GM19324 (cell line): ENCODE data around the gene TRIP6.
A peak's percentile ranks its signal among the peaks of the same experiment; 100 is the strongest.
"Not testable (repeated sequence)": the region's sequence is repeated elsewhere in the genome, so short reads cannot be mapped to it uniquely, and the experiment has no call there.

Experiments used
- ATAC-seq: cut with Tn5 transposase; IDR thresholded peaks from one replicate; pipeline ENCODE4 v1.9.1; 2021; ENCODE audit warnings: mild to moderate bottlenecking, moderate library complexity; ENCODE audit not compliant: unreplicated experiment, low FRiP score

Gene TRIP6

GRCh38 chr7:100836812-100837098 is 30.4 kb upstream of the TRIP6 start:
- no peak for ATAC-seq

GRCh38 chr7:100837099-100837836 is 29.9 kb upstream of the TRIP6 start:
- peak; percentile 83 for ATAC-seq

DNA sequence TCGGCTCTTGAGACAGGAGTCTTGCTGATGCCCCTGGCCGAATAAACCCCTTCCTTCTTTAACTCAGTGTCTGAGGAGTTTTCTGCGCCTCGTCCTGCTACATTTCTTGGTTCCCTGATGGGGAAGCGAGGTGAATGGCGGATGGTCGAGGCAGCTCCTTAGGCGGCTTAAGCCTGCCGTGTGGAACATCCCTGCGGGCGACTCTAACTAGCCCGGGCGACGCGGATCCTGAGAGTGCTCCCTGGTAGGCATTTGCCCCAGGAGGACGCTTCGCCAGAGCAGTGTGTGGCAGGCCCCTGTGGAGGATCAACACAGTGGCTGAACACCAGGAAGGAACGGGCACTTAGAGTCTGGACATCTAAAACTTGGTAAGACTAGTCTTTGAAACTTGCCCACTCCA is 27.8 kb upstream of the TRIP6 start:
- ATAC-seq, result no peak

GRCh38 chr7:100840470-100841100 is 26.6 kb upstream of the TRIP6 start:
- ATAC-seq, result no peak

DNA sequence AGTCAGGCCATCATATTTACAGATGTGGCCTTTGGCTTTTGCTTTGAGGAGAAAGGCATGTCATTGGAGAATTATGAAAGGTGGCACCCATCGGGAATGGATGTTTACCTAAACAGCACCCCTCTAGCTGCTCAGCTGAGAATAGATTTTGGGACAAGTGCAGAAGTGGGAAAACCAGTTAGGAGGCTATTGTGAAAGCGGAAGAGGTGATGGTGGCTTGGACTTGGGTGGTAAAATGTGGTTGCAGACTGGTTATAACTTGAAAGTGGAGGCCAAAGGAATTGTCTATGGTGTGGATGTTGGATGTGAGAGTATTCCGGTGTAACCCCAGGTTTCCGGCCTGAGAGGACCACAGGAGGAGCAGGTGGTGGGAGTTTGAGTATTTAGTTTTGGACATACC is 19.8 kb upstream of the TRIP6 start:
- no peak for ATAC-seq

DNA sequence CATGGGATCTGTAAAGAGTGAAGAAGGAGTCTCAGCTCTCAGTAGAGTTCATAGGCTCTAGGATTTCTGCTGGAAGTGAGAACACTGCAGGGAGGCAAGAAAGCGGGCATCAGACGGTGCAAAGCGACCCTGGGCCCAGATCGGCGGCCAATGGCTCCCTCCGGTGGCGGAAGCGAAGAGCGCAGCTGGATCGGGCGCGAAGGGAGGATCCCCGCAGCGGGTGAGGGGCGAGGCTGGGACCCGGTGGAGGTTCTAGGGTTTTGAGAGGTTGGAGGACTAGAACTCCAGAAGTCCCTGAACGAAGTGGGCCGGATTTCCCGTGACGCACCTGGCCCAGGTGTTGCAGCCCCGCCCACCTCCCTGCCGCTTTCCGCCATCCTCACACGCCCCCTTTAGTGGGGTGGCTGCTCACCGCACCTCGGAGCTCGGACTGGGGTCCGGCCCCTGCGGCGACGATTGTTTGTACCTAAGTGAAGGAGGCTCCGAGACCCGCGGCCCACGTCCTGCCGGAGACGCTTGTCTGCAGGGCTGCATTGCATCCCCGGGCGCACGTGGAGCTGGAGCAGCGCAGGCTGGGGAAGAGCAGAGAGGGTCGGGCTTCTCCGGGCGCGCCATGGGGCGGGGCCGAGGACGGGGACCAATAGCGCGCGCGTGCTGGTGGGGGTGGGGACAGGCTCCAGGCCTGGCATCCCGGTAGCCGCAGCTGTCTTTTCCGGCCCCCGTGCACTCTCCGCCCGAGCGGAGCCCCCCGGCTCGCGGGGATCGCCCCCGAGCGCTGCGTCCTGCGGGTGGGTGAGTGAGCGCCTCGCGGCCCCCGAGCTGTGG is 14.9 kb upstream of the TRIP6 start, which contains the start of gene SLC12A9:
Gene SLC12A9 (plus strand): TSS at position 666 of the 825 bp plus-strand sequence. CDS start 1,485 bp downstream, outside the sequence.
- ATAC-seq, result peak; percentile 91

DNA sequence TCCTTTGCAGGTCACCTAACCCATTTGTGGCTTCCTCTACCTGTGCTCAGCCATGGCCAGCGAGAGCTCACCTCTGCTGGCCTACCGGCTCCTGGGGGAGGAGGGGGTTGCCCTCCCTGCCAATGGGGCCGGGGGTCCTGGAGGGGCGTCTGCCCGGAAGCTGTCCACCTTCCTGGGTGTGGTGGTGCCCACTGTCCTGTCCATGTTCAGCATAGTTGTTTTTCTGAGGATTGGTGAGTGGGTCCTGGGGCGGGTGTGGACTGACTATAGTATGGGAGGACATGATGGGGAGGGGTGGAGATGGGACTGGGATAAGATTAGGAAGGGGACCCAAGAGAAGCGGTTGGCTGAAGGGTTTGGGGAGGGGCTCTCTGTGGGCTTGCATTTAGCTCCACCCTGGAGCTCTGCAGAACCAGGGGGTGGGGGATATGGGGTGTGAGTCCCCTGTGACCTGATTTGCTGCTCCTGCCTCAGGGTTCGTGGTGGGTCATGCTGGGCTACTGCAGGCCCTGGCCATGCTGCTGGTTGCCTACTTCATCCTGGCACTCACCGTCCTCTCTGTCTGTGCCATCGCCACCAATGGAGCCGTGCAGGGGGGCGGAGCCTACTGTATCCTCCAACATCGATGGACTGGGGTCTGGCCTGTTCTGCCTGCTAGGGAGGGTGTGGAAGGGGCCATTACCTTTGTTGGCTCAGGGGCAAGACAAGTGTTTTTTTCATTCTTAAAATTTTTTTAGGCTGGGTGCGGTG is 12.9 kb upstream of the TRIP6 start:
- no peak for ATAC-seq

- ATAC-seq, result not testable (repeated sequence)
Observed at GRCh38 chr7:100854899-100855298, 12.3 kb upstream of the TRIP6 start.

DNA sequence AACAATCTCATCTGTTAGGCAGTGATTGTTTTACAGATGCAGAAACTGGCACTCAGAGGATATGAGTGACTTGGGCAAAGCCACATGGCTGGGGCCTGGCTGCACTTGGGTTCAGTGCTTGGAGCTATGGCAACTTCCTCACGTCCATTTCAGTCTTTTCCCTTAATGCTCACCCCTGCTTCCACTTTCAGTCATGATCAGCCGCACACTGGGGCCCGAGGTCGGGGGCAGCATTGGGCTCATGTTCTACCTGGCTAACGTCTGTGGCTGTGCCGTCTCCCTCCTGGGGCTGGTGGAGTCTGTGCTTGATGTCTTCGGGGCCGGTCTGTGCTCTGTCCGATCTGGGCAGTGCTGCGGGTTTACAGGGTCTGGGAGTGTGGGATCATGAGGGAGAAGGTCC is 11.7 kb upstream of the TRIP6 start:
- no peak for ATAC-seq

DNA sequence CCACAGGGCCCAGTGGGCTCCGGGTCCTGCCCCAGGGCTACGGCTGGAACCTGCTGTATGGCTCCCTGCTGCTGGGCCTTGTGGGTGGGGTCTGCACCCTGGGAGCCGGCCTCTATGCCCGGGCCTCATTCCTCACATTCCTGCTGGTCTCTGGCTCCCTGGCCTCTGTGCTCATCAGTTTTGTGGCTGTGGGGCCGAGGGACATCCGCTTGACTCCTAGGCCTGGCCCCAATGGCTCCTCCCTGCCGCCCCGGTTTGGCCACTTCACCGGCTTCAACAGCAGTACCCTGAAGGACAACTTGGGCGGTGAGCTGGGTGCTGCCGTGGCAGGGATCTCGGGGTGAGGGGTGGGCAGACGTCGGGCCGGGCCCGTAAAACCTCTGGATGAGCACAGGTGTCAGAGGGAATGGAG is 10.3 kb upstream of the TRIP6 start:
- no peak for ATAC-seq

- no peak for ATAC-seq
Observed at GRCh38 chr7:100859856-100860255, 7.3 kb upstream of the TRIP6 start.

GRCh38 chr7:100860702-100861615 is 6.2 kb upstream of the TRIP6 start:
- ATAC-seq, result no peak

GRCh38 chr7:100861616-100861985 is 5.6 kb upstream of the TRIP6 start:
- no peak for ATAC-seq

DNA sequence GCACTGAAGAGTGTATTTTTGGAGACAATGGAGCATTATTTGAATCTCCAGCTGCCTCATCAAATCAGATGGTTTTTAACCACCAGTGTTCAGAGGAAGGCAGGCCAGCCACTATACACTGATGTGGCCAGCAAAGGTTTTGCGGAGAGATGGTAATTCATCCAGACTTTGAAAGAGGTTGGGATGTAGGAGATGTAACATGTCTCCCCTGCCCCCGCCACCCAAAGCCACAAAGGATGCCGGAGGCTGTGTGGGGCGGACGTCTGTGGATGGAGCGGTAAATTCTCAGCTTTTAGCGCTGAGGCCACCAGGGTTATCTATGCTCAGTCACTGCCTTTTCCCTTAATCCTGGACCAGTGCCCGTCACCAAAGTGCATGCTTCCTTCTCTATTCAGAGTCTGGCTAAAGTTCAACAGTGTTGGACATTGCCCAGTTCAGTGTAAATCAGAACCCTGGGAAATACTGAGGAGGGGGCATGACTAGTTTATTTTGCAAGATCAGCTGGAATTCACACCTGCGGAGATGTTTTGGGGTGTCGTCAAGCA is 3.7 kb upstream of the TRIP6 start:
- no peak for ATAC-seq

DNA sequence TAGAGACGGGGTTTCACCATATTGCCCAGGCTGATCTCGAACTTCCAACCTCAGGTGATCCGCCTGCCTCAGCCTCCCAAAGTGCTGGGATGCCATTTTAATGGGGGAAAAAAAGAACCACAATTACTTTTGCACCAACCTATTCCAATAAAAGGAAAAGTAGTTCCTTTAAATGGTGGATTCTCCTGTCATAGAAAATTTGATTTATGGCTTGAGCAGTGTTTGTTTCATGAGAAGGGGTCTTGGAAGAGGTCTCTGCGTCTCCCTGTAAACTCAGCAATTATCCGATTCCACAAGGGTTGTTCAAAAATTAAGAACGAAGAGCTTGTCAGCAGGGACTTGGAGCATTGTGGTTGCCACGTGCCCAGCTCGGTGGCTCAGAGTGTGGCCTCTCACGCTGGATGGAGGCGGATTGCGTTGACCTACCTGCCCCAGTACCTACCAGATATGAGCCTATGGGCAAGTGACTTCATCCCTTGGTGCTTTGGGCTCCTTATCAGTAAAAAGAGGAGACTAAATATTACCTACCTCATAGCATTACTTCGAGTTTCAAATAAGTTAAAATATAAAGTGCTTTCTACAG is 2.8 kb upstream of the TRIP6 start:
- no peak for ATAC-seq

DNA sequence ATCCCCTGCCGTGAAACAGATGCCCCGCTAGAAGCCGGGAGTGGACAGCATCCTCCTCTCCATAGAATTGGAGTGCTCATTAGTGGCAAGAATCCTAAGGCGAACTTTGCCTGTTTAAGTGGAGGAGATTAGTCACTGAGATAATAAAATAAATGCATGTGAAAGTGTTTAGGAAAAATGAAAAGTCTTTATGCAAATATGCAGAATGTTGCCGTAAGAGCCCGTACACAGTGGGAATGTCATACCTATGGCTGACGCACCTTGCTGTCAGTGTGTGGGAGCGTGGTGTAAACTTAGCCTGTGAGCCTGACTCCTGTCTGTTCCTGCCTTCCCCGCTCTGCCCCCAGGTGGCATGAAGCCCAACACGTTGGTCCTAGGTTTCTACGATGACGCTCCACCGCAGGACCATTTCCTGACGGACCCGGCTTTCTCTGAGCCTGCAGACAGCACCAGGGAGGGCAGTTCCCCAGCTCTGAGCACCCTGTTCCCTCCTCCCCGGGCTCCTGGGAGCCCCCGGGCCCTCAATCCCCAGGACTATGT is 1.7 kb upstream of the TRIP6 start:
- ATAC-seq, result no peak

DNA sequence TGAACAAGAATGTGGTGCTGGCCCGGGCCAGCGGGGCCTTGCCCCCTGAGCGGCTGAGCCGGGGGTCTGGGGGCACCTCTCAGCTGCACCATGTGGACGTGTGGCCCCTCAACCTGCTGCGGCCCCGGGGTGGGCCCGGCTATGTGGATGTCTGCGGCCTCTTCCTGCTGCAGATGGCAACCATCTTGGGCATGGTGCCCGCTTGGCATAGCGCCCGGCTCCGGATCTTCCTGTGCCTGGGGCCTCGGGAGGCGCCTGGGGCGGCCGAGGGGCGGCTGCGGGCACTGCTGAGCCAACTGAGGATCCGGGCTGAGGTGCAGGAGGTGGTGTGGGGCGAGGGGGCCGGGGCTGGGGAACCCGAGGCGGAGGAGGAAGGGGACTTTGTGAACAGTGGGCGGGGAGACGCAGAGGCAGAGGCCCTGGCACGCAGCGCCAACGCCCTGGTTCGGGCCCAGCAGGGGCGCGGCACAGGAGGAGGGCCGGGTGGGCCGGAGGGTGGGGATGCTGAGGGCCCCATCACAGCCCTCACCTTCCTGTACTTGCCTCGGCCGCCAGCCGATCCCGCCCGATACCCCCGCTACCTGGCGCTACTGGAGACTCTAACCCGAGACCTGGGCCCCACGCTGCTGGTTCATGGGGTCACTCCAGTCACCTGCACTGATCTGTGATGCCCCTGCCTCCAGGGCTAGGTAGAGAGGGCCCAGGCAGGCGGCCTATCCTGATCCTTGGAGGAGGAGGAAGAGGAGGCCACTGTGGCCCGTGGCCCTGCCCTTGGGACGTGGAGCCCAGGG is 1.1 kb upstream of the TRIP6 start:
- ATAC-seq, result no peak

GRCh38 chr7:100866729-100867039 is 503 bp upstream of the TRIP6 start:
- no peak for ATAC-seq
